Central memory CD8-positive, alpha-beta T cell (primary cell): ENCODE measurements around the gene BABAM1.

Experiments used
- ATAC-seq: fragments of 150-1000 bp; cut with Tn5 transposase; replicated peaks from 2 replicates; pipeline ENCODE4 v1.10.0; 2022; ENCODE audit warnings: mild to moderate bottlenecking, moderate FRiP score, moderate number of reproducible peaks; ENCODE audit not compliant: poor library complexity, severe bottlenecking; ENCODE audit errors: extremely low read depth
- DNase-seq, 2 donors: peaks; one replicate each; pipeline ENCODE4 v3.0.0; 2021; ENCODE audit warnings: low spot score in 2 of 2
- H3K27ac Mint-ChIP-seq: one replicate; pipeline ENCODE4 v1.8.0; 2022; ENCODE audit warnings: low read depth, mild to moderate bottlenecking, moderate library complexity, mixed read lengths
- H3K27me3 Mint-ChIP-seq: one replicate; pipeline ENCODE4 v1.8.0; 2022; ENCODE audit warnings: mixed read lengths
- H3K36me3 Mint-ChIP-seq: one replicate; pipeline ENCODE4 v1.8.0; 2022; ENCODE audit warnings: mild to moderate bottlenecking, moderate library complexity, mixed read lengths; ENCODE audit not compliant: insufficient read depth
- H3K4me1 Mint-ChIP-seq: one replicate; pipeline ENCODE4 v1.8.0; 2022; ENCODE audit warnings: mixed read lengths
- H3K4me3 Mint-ChIP-seq: one replicate; pipeline ENCODE4 v1.8.0; 2022; ENCODE audit warnings: mild to moderate bottlenecking, moderate library complexity, mixed read lengths
- H3K9me3 Mint-ChIP-seq: one replicate; pipeline ENCODE4 v1.8.0; 2022; ENCODE audit warnings: mixed read lengths

The BABAM1 gene

GRCh38 chr19:17266975-17267788 is at the start of gene BABAM1:
Gene BABAM1 (plus strand): TSS chr19:17267443. CDS start chr19:17268807, 1,364 bp downstream.
- DNase-seq (peak; percentile 78 to 94), ATAC-seq (peak; percentile 95)
- Mint-ChIP-seq H3K4me1 (peaks cover 13% of the 10 kb centered on the region), H3K4me3 (peak within 1 kb of the TSS; percentile 72), H3K36me3 (peaks cover 36% of the 10 kb centered on the region), H3K9me3 (no peaks in the 10 kb centered on the region), H3K27ac (peak within 1 kb of the TSS; percentile 61), H3K27me3 (no peaks in the 10 kb centered on the region)

GRCh38 chr19:17219286-17219685 is 48.0 kb upstream of the BABAM1 start:
- H3K4me3 Mint-ChIP-seq, result no peak overlapping the region
- H3K9me3 Mint-ChIP-seq, result no peaks in the 10 kb centered on the region
- peaks cover 25% of the 10 kb centered on the region for H3K36me3 Mint-ChIP-seq
- H3K27ac Mint-ChIP-seq, result no peak overlapping the region
- ATAC-seq, result no peak
- peaks cover 11% of the 10 kb centered on the region for H3K4me1 Mint-ChIP-seq
- H3K27me3 Mint-ChIP-seq, result no peaks in the 10 kb centered on the region
- no peak for DNase-seq

DNA sequence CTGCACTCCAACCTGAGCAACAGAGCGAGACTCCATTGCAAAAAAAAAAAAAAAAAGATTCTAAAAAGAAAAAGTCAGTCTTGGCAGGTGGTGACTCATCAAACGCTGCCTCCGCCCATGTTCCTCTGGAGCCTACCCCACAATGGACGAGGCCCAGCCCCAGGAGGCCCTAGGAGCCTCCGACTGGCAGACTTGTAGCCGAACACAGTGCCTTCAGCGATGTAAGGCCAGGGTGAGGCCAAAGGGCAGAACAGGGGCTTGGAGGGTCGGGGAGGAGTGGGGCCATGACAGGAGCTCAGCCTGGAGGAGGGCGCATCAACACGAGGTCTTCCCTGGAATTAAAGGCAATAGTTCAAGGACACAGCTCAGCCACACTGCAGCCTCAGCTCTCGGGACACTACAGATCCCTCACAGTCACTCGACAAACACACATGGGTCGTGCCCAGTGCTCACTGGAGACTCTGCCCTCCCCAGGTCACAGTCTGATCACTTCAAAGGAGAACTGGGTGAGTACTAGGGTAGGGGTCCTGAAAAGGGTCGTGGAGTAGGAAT is 47.0 kb upstream of the BABAM1 start:
- ATAC-seq, result no peak
- H3K27ac Mint-ChIP-seq, result no peak overlapping the region
- DNase-seq, result no peak

DNA sequence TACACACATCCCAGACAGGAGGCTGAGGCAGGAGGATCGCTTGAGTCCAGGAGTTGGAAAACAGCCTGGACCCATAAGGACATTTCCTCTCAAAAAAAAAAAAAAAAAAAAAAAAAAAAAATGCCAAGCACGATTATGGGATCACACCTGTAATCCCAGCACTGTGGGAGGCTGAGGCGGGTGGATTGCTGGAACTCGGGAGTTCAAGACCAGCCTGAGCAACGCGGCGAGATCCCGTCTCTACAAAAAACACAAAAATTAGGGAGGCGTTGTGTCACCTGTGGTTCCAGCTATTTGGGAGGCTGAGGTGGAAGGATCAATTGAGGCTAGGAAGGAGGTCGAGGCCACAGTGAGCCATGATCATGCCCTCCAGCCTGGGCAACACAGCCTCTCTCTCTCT is 42.2 kb upstream of the BABAM1 start:
- peaks cover 6% of the 10 kb centered on the region for H3K4me1 Mint-ChIP-seq
- peaks cover 13% of the 10 kb centered on the region for H3K36me3 Mint-ChIP-seq
- ATAC-seq (no peak), DNase-seq (no peak)
- peak overlapping the region; percentile 88 for H3K4me3 Mint-ChIP-seq
- no peaks in the 10 kb centered on the region for H3K27me3 Mint-ChIP-seq
- no peaks in the 10 kb centered on the region for H3K9me3 Mint-ChIP-seq
- H3K27ac Mint-ChIP-seq, result peak overlapping the region; percentile 94

More for the DNA sequence above, 47.0 kb upstream of the BABAM1 start:
- Mint-ChIP-seq H3K4me1 (peaks cover 1% of the 10 kb centered on the region), H3K4me3 (no peak overlapping the region), H3K36me3 (peaks cover 19% of the 10 kb centered on the region), H3K9me3 (no peaks in the 10 kb centered on the region), H3K27me3 (no peaks in the 10 kb centered on the region)

DNA sequence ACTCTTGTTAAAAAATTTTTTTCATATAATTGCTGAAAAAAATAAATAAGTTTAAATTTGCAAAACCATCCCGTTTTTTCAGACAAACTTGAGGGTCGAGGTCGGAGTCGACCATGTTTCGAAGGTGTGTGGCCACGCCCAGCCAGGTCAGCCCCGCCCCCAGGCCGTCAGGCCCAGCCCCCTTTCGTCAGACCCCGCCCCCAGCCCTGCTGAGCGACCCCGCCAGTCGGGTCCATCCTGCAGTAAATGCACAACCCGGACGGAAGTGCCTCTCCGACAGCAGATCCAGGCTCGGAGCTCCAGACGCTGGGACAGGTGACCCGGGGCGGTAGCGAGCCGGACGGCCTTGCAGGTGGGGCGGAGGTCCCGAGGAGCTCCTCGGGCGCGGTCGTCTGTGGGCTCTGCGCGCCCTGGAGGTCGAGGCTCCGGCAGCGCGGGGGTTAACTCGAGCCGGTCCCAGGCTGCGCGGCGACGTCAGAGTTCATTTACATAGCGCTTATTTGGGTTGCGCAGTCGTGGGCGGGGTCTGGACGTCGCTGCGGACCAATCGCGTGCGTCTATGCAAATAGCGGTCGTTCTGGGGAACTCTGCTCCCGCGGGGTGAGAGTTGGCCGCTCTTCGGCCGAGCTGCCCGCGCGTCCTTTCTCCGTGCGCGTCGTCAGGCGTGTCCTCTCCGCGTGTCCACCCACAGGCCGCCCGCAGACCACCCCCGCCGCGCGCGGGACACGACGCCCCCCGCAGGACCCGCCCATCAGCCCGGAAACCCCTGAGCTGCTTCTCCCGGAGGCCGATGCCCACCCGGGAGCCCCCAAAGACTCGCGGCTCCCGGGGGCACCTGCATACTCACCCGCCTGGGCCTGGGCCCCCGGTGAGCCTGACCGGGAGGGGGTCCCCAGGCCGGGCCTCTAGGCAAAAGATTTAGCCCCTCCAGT is 41.0 kb upstream of the BABAM1 start, which contains the start of gene OCEL1:
Gene OCEL1 (plus strand): TSS at position 225 of the 932 bp plus-strand sequence. CDS start 22 bp downstream, at position 247.
- ATAC-seq, result peak; percentile 95
- Mint-ChIP-seq H3K4me1 (peaks cover 6% of the 10 kb centered on the region), H3K9me3 (no peaks in the 10 kb centered on the region), H3K27me3 (no peaks in the 10 kb centered on the region), H3K36me3 (peaks cover 9% of the 10 kb centered on the region), H3K4me3 (peak within 1 kb of the TSS; percentile 88), H3K27ac (peak within 1 kb of the TSS; percentile 94)
- peak; percentile 93 for DNase-seq

GRCh38 chr19:17227798-17228367 is 39.4 kb upstream of the BABAM1 start:
- H3K9me3 Mint-ChIP-seq, result no peaks in the 10 kb centered on the region
- peaks cover 6% of the 10 kb centered on the region for H3K4me1 Mint-ChIP-seq

DNA sequence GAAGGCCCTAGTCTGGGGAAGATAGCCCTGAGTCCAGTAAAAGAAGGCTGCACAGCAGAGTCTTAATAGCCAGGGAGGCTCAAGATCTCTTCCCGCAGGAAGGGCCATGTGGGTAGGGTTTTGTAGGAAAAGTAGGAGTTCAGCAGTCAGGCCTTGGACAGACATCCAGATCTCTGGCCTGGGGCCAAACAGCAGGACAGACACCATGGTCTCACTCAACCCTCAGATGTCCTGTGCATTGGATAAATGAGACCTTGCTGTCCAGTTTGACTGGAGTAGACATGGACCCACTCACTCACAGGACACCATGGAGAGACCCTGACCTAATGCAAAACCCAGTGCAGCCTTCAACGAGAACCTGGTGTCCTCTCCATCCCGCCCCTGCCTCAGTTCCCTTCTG is 37.4 kb upstream of the BABAM1 start:
- no peak overlapping the region for H3K4me3 Mint-ChIP-seq
- no peak overlapping the region for H3K27ac Mint-ChIP-seq
- DNase-seq (no peak), ATAC-seq (no peak)
- peaks cover 12% of the 10 kb centered on the region for H3K36me3 Mint-ChIP-seq
- peaks cover 13% of the 10 kb centered on the region for H3K4me1 Mint-ChIP-seq
- H3K27me3 Mint-ChIP-seq, result no peaks in the 10 kb centered on the region
- no peaks in the 10 kb centered on the region for H3K9me3 Mint-ChIP-seq

More at GRCh38 chr19:17227798-17228367, 39.4 kb upstream of the BABAM1 start:
- H3K36me3 Mint-ChIP-seq, result peaks cover 10% of the 10 kb centered on the region
- no peak overlapping the region for H3K4me3 Mint-ChIP-seq
- DNase-seq (no peak), ATAC-seq (no peak)
- no peak overlapping the region for H3K27ac Mint-ChIP-seq
- no peaks in the 10 kb centered on the region for H3K27me3 Mint-ChIP-seq

- Mint-ChIP-seq H3K9me3 (no peaks in the 10 kb centered on the region), H3K27me3 (no peaks in the 10 kb centered on the region), H3K36me3 (peaks cover 4% of the 10 kb centered on the region), H3K4me1 (peaks cover 9% of the 10 kb centered on the region), H3K4me3 (no peak overlapping the region), H3K27ac (no peak overlapping the region)
- DNase-seq (no peak), ATAC-seq (no peak)
Observed at GRCh38 chr19:17232258-17232657, 35.0 kb upstream of the BABAM1 start.

- H3K4me1 Mint-ChIP-seq, result peaks cover 9% of the 10 kb centered on the region
- no peaks in the 10 kb centered on the region for H3K27me3 Mint-ChIP-seq
- H3K9me3 Mint-ChIP-seq, result no peaks in the 10 kb centered on the region
- DNase-seq (no peak), ATAC-seq (peak; percentile 59)
- H3K36me3 Mint-ChIP-seq, result peaks cover 3% of the 10 kb centered on the region
- peak overlapping the region; percentile 73 for H3K4me3 Mint-ChIP-seq
- peak overlapping the region; percentile 53 for H3K27ac Mint-ChIP-seq
Observed at GRCh38 chr19:17234911-17235299, 32.3 kb upstream of the BABAM1 start.

GRCh38 chr19:17235300-17235970 is 31.8 kb upstream of the BABAM1 start:
- Mint-ChIP-seq H3K4me1 (peaks cover 9% of the 10 kb centered on the region), H3K27ac (no peak overlapping the region), H3K27me3 (no peaks in the 10 kb centered on the region), H3K4me3 (peak overlapping the region; percentile 73), H3K9me3 (no peaks in the 10 kb centered on the region), H3K36me3 (peaks cover 3% of the 10 kb centered on the region)
- peak; percentile 94 for ATAC-seq
- peak; percentile 52 to 62 for DNase-seq

GRCh38 chr19:17235971-17236777 is 31.1 kb upstream of the BABAM1 start:
- no peaks in the 10 kb centered on the region for H3K9me3 Mint-ChIP-seq
- no peak overlapping the region for H3K27ac Mint-ChIP-seq
- ATAC-seq, result peak; percentile 7
- no peak for DNase-seq
- peak overlapping the region; percentile 73 for H3K4me3 Mint-ChIP-seq
- peaks cover 9% of the 10 kb centered on the region for H3K4me1 Mint-ChIP-seq
- H3K36me3 Mint-ChIP-seq, result peaks cover 3% of the 10 kb centered on the region
- H3K27me3 Mint-ChIP-seq, result no peaks in the 10 kb centered on the region
